ENCODE measurements around the gene RANBP1. TPM values are rescaled to one million over a fixed set of nuclear protein-coding genes. Genes with fewer than 3 reads are reported as not detected.

The RANBP1 gene
- total RNA-seq, 1 experiment from 2014 or later = 443 TPM

GRCh38 chr22:20151276-20151588 is 35.3 kb downstream of the RANBP1 start:
- TF ChIP-seq JAZF1 (CRISPR knock-in tag; IDR thresholded peaks at IDR 0.05) (no peak), GABPB1 (CRISPR knock-in tag; IDR thresholded peaks at IDR 0.05) (no peak), OVOL2 (CRISPR knock-in tag; IDR thresholded peaks at IDR 0.05; ENCODE audit: borderline replicate concordance) (no peak)
- POLR2A ChIA-PET = interaction anchor here (0.7 kb wide), 1 partner anchor 243 kb away, joined by 4 read pairs; the partner anchor contains the start of gene ZNF74
- ATAC-seq (no peak), DNase-seq (ENCODE audit: low spot score) (no peak)
- Mint-ChIP-seq H3K9me3 (no peaks in the 10 kb centered on the region), H3K4me3 (no peak overlapping the region), H3K36me3 (no peaks in the 10 kb centered on the region), H3K27me3 (ENCODE audit: low read depth) (no peaks in the 10 kb centered on the region), H3K27ac (no peak overlapping the region), H3K4me1 (peaks cover 3% of the 10 kb centered on the region; the same call in 1 of the 2 replicates)
- CTCF ChIA-PET = interaction anchor here (0.6 to 1.0 kb wide), 3 partner anchors 35 to 381 kb away, joined by 3 to 4 read pairs (median 3); no protein-coding TSS in a partner anchor

GRCh38 chr22:20152464-20152890 is 36.6 kb downstream of the RANBP1 start:
- Mint-ChIP-seq H3K27me3 (ENCODE audit: low read depth) (no peaks in the 10 kb centered on the region), H3K4me1 (peaks cover 3% of the 10 kb centered on the region; the same call in 1 of the 2 replicates), H3K4me3 (no peak overlapping the region), H3K27ac (no peak overlapping the region), H3K36me3 (no peaks in the 10 kb centered on the region), H3K9me3 (no peaks in the 10 kb centered on the region)
- DNase-seq (ENCODE audit: low spot score) (no peak), ATAC-seq (no peak)
- CTCF ChIA-PET = interaction anchor here (2.7 to 2.9 kb wide), 2 partner anchors 34 to 87 kb away, joined by 20 to 30 read pairs; no protein-coding TSS in a partner anchor
- POLR2A ChIA-PET = no interaction called here
- TF ChIP-seq ESRRA (CRISPR knock-in tag; IDR thresholded peaks at IDR 0.05; ENCODE audit: borderline replicate concordance) (no peak), NR2C2 (CRISPR knock-in tag; IDR thresholded peaks at IDR 0.05) (no peak), FOXP1 (CRISPR knock-in tag; IDR thresholded peaks at IDR 0.05; ENCODE audit: borderline replicate concordance) (no peak), ZNF416 (CRISPR knock-in tag; IDR thresholded peaks at IDR 0.05) (no peak), ATF3 (CRISPR knock-in tag; conservative IDR thresholded peaks at IDR 0.05) (no peak), ZNF396 (CRISPR knock-in tag; IDR thresholded peaks at IDR 0.05; ENCODE audit: borderline replicate concordance) (no peak), MYBL2 (CRISPR knock-in tag; IDR thresholded peaks at IDR 0.05) (no peak), JAZF1 (CRISPR knock-in tag; IDR thresholded peaks at IDR 0.05) (no peak), USF2 (CRISPR knock-in tag; IDR thresholded peaks at IDR 0.05) (no peak), NFYB (CRISPR knock-in tag; conservative IDR thresholded peaks at IDR 0.05; ENCODE audit: low read depth) (no peak), FOXK1 (CRISPR knock-in tag; IDR thresholded peaks at IDR 0.05) (no peak), ZNF219 (CRISPR knock-in tag; IDR thresholded peaks at IDR 0.05; ENCODE audit: borderline replicate concordance) (no peak), ZNF425 (CRISPR knock-in tag; conservative IDR thresholded peaks at IDR 0.05) (no peak), TEAD4 (CRISPR knock-in tag; IDR thresholded peaks at IDR 0.05) (no peak), SOX15 (CRISPR knock-in tag; IDR thresholded peaks at IDR 0.05) (no peak), EMX1 (CRISPR knock-in tag; IDR thresholded peaks at IDR 0.05) (no peak), AR (CRISPR knock-in tag; IDR thresholded peaks at IDR 0.05) (no peak)
